ENCODE results near the gene TWF2.
A peak's percentile ranks its signal among the peaks of the same experiment; 100 is the strongest.
"Not testable (repeated sequence)": the region's sequence is repeated elsewhere in the genome, so short reads cannot be mapped to it uniquely, and the experiment has no call there.

TWF2 gene

GRCh38 chr3:52238761-52239701 is at the start of gene TWF2:
TSS of gene TWF2 (minus strand) at chr3:52239158. CDS start at chr3:52239016, 142 bp downstream.
- peak; percentile 87 for DNase-seq (ENCODE audit: low spot score)

GRCh38 chr3:52288674-52289073 is 49.7 kb upstream of the TWF2 start:
- DNase-seq (ENCODE audit: low spot score) = no peak

DNA sequence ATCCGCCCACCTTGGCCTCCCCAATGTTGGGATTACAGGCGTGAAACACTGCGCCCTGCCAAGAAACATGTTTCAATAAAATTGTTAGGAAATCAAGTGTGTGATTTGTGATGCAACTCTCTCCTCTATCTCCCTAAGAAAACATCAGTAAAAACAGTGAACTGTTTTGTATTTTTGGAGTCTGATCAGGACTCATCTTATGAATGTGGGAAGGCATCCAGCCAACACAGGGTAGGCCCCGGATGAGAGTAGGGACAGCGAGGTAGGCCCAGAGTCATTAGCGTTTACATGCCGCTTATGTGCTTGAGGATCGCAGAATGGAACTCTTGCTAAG is 47.8 kb upstream of the TWF2 start:
- DNase-seq (ENCODE audit: low spot score) = no peak

- DNase-seq (ENCODE audit: low spot score) = not testable (repeated sequence)
Measured at GRCh38 chr3:52284051-52284450, 45.1 kb upstream of the TWF2 start.

DNA sequence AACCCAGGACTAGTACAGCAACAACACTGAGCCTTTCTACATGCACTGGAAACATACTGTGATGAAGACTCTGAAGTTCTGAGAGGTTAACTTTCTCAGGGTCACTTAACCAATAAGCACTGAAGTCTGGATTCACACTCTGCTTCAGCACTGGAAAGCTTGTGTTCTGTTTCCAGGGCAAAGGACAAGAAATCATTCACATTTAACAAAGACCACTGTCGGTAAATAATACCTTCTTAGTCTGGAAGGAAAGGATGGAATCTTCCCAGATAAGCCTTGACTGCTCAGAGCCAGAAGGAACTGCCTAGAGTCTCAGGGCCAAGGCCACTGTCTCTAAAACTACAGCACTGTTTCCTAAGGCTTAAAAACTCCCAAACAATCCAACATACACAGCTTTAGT is 44.3 kb upstream of the TWF2 start:
- no peak for DNase-seq (ENCODE audit: low spot score)

DNA sequence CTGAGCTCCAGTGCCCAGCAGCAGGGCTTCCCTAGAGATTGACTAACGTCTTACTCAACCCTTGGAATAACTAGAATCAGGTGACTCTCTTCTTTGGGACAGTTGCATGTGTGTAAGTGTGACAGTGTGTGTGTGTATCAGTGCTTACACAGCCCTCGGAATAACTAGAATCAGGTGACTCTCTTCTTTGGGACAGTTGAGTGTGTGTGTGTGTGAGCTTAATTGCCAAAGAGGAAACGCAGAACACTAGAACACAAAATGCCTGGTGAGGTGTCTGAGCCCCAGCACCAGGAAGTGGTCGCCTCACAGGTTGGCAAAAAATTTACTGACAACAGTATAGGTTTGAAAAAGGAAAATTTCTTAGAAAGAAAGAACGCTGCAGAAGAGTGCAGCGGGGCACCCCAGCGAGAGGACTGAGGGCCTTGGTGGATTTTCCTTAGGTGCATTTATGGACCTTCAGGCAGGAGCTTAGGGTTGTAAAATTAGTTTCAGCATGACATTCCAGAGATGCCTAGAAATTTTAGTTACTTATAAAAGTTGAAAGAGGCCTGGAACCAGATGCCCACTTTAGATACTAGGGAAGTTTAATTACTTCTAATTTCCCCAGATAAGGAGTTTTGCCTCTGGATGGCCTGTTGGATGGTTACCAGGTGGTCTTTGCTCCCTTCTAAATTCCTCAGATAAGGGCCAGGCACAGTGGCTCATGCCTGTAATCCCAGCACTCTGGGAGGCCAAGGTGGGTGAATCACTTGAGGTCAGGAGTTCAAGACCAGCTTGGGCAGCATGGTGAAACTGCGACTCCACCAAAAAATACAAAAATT is 43.2 kb upstream of the TWF2 start:
- peak; percentile 56 for DNase-seq (ENCODE audit: low spot score)

DNA sequence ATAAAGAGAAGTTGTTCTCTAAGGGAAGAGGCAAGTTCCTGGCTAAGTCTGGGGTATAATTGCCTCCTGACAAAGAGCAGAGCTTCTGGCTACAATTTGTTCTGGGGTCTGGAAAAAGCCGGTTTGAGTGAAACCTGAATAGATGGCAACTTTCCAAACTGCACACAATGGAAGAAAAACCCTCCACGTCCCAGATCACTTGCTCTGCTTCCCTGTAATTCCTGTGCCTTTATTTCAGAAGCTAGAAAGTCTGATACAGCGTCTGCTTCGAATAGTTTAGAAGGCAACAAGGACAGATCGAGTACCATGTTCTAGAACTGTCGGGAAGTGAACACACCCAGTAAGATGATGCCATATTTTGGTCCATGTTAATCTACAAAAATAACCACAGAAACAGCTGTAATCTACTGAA is 41.1 kb upstream of the TWF2 start:
- DNase-seq (ENCODE audit: low spot score) = no peak

- DNase-seq (ENCODE audit: low spot score) = no peak
Measured at GRCh38 chr3:52279596-52279995, 40.6 kb upstream of the TWF2 start.

- peak; percentile 97 for DNase-seq (ENCODE audit: low spot score)
Measured at GRCh38 chr3:52278510-52279069, 39.6 kb upstream of the TWF2 start, which contains the start of gene WDR82. TSS of gene WDR82 (minus strand) at chr3:52278649. CDS start at chr3:52278361, 288 bp downstream.

GRCh38 chr3:52277972-52278509 is 39.1 kb upstream of the TWF2 start:
- DNase-seq (ENCODE audit: low spot score) = peak; percentile 56

- peak; percentile 80 for DNase-seq (ENCODE audit: low spot score)
Measured at GRCh38 chr3:52277071-52277964, 38.4 kb upstream of the TWF2 start.

- not testable (repeated sequence) for DNase-seq (ENCODE audit: low spot score)
Measured at GRCh38 chr3:52274781-52275180, 35.8 kb upstream of the TWF2 start.

GRCh38 chr3:52272831-52273230 is 33.9 kb upstream of the TWF2 start:
- DNase-seq (ENCODE audit: low spot score) = no peak

DNA sequence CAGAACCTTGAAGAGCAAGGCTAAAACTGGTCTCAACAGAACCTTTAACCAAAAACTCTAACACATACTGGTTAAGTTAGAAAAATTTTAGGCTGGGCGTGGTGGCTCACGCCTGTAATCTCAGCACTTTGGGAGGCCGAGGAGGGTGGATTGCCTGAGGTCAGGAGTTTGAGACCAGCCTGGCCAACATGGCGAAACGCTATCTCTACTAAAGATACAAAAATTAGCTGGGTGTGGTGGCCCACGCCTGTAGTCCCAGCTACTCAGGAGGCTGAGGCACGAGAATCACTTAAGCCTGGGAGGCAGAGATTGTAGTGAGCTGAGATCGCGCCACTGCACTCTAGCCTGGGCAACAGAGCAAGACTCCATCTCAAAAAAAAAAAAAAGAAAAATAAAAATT is 33.2 kb upstream of the TWF2 start:
- not testable (repeated sequence) for DNase-seq (ENCODE audit: low spot score)

GRCh38 chr3:52270252-52270754 is 31.3 kb upstream of the TWF2 start:
- DNase-seq (ENCODE audit: low spot score) = no peak

- DNase-seq (ENCODE audit: low spot score) = no peak
Measured at GRCh38 chr3:52269776-52270175, 30.8 kb upstream of the TWF2 start.

DNA sequence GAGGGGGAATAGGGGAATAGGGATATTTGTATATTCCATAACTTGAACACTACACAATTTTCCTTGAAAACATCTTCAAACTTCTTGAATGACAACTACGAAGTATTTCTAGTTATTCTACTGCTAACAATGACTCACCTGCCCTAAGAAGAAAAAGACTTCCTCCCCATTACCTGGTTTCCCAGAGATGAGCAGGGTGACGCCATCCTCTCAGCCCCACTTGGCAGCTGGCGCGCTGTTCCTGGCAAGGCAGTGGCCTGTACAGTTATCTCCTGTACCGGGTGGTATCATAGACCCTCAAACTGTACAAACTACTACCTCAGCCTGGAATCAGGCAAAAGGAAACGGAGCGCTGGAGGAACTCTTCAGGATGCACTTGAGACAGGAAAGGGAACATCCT is 29.1 kb upstream of the TWF2 start:
- DNase-seq (ENCODE audit: low spot score) = no peak

GRCh38 chr3:52265387-52265786 is 26.4 kb upstream of the TWF2 start:
- no peak for DNase-seq (ENCODE audit: low spot score)

GRCh38 chr3:52262447-52262846 is 23.5 kb upstream of the TWF2 start:
- DNase-seq (ENCODE audit: low spot score) = no peak

DNA sequence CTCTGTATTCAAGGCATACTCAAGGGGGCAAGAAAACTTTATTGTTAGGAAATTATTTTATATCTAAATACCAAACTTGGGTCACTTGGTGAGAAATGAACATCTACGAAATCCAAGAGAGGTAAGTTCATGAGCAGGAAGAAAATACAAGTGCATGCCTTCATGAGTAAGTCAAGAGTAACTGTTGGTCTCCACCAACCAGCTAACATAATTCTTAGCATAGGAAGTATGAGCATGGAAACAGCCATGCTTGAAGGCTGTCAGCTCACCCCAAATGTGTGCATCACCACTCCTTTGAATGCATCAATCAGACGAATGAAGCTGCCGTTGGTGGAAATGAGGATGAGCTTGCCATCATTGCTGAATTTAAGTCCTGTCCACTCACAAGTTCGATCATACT is 20.5 kb upstream of the TWF2 start:
- no peak for DNase-seq (ENCODE audit: low spot score)

DNA sequence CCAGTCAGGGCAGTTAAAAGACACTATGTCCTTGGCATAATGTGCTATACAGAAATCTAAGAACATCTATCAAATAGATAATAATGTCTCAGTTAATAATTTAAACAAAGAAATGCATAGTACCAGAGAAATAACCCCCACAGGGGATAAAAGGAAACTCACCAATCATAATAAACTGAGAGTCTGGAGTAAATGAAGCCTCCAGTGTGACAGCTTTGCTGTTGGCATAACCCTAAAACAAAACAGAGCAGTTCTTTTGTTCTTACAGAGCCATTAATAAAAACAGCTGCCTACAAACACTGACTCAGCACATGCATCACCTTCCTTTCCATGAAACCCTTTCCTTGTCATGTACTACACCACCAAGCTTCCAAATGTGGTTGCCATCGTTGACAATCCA is 20.1 kb upstream of the TWF2 start:
- DNase-seq (ENCODE audit: low spot score) = no peak
